ENCODE measurements around the gene RPS21.
"Not testable (repeated sequence)": the region's sequence is repeated elsewhere in the genome, so short reads cannot be mapped to it uniquely, and the experiment has no call there.

Gene RPS21

GRCh38 chr20:62422636-62423325, 35.9 kb downstream of the RPS21 start:
- H3K27me3 ChIP-seq (ENCODE audit: insufficient read depth, low read length) = peaks cover 15% of the 10 kb centered on the region
- no peaks in the 10 kb centered on the region for H3K9me3 ChIP-seq (ENCODE audit: low read length)
- no peak overlapping the region for H2AFZ ChIP-seq (ENCODE audit: low read depth, low read length)
- no peak overlapping the region for H3K4me3 ChIP-seq (ENCODE audit: low read length)
- no peaks in the 10 kb centered on the region for H3K4me1 ChIP-seq (ENCODE audit: insufficient read depth, low read length)
- no peaks in the 10 kb centered on the region for H3K36me3 ChIP-seq (ENCODE audit: insufficient read depth, low read length)

- Histone ChIP-seq H3K4me3 (ENCODE audit: low read length) (no peak overlapping the region), H3K4me1 (ENCODE audit: insufficient read depth, low read length) (no peaks in the 10 kb centered on the region), H3K9me3 (ENCODE audit: low read length) (no peaks in the 10 kb centered on the region), H2AFZ (ENCODE audit: low read depth, low read length) (no peak overlapping the region), H3K27me3 (ENCODE audit: insufficient read depth, low read length) (peaks cover 15% of the 10 kb centered on the region), H3K36me3 (ENCODE audit: insufficient read depth, low read length) (no peaks in the 10 kb centered on the region)
Measured at GRCh38 chr20:62423326-62423706, 36.4 kb downstream of the RPS21 start.

- Histone ChIP-seq H3K9me3 (ENCODE audit: low read length) (no peaks in the 10 kb centered on the region), H3K4me1 (ENCODE audit: insufficient read depth, low read length) (no peaks in the 10 kb centered on the region), H3K27me3 (ENCODE audit: insufficient read depth, low read length) (peaks cover 25% of the 10 kb centered on the region), H3K4me3 (ENCODE audit: low read length) (no peak overlapping the region), H3K36me3 (ENCODE audit: insufficient read depth, low read length) (no peaks in the 10 kb centered on the region), H2AFZ (ENCODE audit: low read depth, low read length) (no peak overlapping the region)
Measured at GRCh38 chr20:62424249-62425107, 37.6 kb downstream of the RPS21 start.

DNA sequence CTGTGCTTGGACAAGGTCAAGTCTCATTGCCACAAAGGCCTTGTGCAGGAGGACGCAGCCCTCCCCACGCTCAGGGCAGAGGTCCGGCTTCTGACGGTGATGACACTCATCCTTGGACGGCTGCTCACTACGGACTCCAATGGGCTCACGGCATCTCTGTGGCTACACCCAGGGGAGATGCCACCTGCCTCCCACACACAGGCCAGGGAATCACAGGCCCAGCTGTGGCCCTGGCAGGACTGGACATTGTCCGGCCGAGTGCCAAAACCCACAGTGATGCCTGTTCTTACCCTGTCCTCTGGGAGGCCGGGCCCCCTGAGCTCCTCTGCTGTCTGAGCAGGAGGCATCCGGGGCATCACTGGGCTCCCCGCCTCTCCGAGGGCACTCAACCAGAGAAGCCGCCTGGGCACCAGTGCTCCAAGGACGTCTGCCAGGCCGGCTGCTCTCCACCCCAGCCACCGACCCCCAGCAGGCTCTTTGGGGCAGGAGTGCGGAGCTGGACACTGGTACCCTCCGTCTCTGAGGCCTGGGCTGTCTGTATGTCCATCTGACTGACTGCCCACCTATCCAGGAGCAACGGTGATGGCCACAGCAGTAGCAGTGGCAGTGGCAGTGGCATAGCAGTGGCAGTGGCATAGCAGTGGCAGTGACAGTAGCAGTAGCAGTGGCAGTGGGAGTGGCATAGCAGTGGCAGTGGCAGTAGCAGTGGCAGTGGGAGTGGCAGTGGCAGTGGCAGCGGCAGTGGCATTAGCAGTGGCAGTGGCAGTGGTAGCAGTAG, 38.6 kb downstream of the RPS21 start:
- Histone ChIP-seq H3K4me3 (ENCODE audit: low read length) (no peak overlapping the region), H2AFZ (ENCODE audit: low read depth, low read length) (no peak overlapping the region), H3K27me3 (ENCODE audit: insufficient read depth, low read length) (peaks cover 28% of the 10 kb centered on the region), H3K36me3 (ENCODE audit: insufficient read depth, low read length) (no peaks in the 10 kb centered on the region), H3K9me3 (ENCODE audit: low read length) (no peaks in the 10 kb centered on the region), H3K4me1 (ENCODE audit: insufficient read depth, low read length) (no peaks in the 10 kb centered on the region)

DNA sequence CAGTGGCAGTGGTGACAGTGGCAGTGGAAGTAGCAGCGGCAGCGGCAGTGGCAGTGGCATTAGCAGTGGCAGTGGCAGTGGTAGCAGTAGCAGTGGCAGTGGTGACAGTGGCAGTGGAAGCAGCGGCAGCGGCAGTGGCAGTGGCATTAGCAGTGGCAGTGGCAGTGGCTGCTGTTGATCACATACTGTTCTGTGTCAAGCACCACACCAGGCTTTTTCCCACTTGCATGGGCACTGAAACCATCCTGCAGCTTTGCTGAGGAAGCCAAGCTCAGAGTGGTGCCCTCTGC, 39.1 kb downstream of the RPS21 start:
- H3K4me1 ChIP-seq (ENCODE audit: insufficient read depth, low read length); H2AFZ ChIP-seq (ENCODE audit: low read depth, low read length); H3K9me3 ChIP-seq (ENCODE audit: low read length); H3K36me3 ChIP-seq (ENCODE audit: insufficient read depth, low read length); H3K4me3 ChIP-seq (ENCODE audit: low read length): not testable (repeated sequence)
- H3K27me3 ChIP-seq (ENCODE audit: insufficient read depth, low read length) = peaks cover 32% of the 10 kb centered on the region

DNA sequence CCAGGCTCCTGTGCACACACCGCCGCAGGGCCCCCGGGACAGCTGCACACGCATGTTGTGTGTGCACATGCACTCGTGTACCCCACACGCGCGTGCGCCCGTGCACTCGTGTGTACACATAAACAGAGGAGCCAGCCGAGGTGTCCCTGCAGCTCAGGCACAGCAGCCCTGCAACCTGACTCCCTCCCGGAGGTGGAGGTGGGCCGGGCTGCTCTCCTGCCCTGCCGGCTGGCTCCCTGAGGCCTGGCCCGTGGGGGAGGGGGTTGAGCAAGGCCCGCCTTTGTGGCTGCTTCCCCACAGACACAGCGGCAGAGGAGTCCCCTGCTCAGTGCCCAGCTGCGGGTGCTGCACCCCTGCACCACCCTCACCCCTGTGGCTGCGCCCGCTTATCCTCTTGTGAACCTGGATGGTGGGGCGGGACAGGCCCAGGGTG, 39.8 kb downstream of the RPS21 start:
- Histone ChIP-seq H3K36me3 (ENCODE audit: insufficient read depth, low read length) (no peaks in the 10 kb centered on the region), H3K27me3 (ENCODE audit: insufficient read depth, low read length) (peaks cover 38% of the 10 kb centered on the region), H2AFZ (ENCODE audit: low read depth, low read length) (no peak overlapping the region), H3K4me3 (ENCODE audit: low read length) (no peak overlapping the region), H3K9me3 (ENCODE audit: low read length) (no peaks in the 10 kb centered on the region), H3K4me1 (ENCODE audit: insufficient read depth, low read length) (no peaks in the 10 kb centered on the region)

GRCh38 chr20:62427172-62428001, 40.5 kb downstream of the RPS21 start, which contains the start of gene RBBP8NL:
Gene RBBP8NL (minus strand): TSS chr20:62427539. CDS start chr20:62419647, 7,892 bp downstream.
- Histone ChIP-seq H3K4me3 (ENCODE audit: low read length) (no peak within 1 kb of the TSS), H3K4me1 (ENCODE audit: insufficient read depth, low read length) (no peaks in the 10 kb centered on the region), H3K27me3 (ENCODE audit: insufficient read depth, low read length) (peaks cover 43% of the 10 kb centered on the region), H3K9me3 (ENCODE audit: low read length) (peaks cover 1% of the 10 kb centered on the region), H3K36me3 (ENCODE audit: insufficient read depth, low read length) (no peaks in the 10 kb centered on the region), H2AFZ (ENCODE audit: low read depth, low read length) (no peak within 1 kb of the TSS)

DNA sequence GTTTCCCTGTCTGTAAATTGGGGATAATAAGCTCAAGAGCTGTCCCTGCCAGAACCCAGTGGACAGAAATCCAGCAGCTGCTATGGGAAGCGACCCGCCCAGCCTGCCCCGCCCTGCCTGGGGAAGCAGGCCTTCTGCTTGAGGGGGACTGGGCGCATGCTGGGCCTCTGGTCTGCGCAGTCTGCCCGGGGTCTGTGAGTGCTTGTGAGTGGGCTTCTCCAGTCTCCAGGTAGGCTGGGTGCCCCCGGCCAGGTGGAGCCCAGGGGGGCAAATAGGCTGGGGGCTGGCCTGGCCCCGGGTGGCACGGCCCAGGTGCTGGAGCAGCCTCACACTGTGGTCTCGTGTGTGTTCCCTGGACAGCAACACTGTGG, 41.1 kb downstream of the RPS21 start:
- Histone ChIP-seq H3K27me3 (ENCODE audit: insufficient read depth, low read length) (peaks cover 44% of the 10 kb centered on the region), H3K4me3 (ENCODE audit: low read length) (no peak overlapping the region), H2AFZ (ENCODE audit: low read depth, low read length) (no peak overlapping the region), H3K4me1 (ENCODE audit: insufficient read depth, low read length) (no peaks in the 10 kb centered on the region), H3K9me3 (ENCODE audit: low read length) (peaks cover 5% of the 10 kb centered on the region), H3K36me3 (ENCODE audit: insufficient read depth, low read length) (no peaks in the 10 kb centered on the region)

- no peaks in the 10 kb centered on the region for H3K36me3 ChIP-seq (ENCODE audit: insufficient read depth, low read length)
- peaks cover 5% of the 10 kb centered on the region for H3K9me3 ChIP-seq (ENCODE audit: low read length)
- H3K4me1 ChIP-seq (ENCODE audit: insufficient read depth, low read length) = no peaks in the 10 kb centered on the region
- no peak overlapping the region for H2AFZ ChIP-seq (ENCODE audit: low read depth, low read length)
- no peak overlapping the region for H3K4me3 ChIP-seq (ENCODE audit: low read length)
- peaks cover 47% of the 10 kb centered on the region for H3K27me3 ChIP-seq (ENCODE audit: insufficient read depth, low read length)
Measured at GRCh38 chr20:62428396-62429295, 41.7 kb downstream of the RPS21 start.

DNA sequence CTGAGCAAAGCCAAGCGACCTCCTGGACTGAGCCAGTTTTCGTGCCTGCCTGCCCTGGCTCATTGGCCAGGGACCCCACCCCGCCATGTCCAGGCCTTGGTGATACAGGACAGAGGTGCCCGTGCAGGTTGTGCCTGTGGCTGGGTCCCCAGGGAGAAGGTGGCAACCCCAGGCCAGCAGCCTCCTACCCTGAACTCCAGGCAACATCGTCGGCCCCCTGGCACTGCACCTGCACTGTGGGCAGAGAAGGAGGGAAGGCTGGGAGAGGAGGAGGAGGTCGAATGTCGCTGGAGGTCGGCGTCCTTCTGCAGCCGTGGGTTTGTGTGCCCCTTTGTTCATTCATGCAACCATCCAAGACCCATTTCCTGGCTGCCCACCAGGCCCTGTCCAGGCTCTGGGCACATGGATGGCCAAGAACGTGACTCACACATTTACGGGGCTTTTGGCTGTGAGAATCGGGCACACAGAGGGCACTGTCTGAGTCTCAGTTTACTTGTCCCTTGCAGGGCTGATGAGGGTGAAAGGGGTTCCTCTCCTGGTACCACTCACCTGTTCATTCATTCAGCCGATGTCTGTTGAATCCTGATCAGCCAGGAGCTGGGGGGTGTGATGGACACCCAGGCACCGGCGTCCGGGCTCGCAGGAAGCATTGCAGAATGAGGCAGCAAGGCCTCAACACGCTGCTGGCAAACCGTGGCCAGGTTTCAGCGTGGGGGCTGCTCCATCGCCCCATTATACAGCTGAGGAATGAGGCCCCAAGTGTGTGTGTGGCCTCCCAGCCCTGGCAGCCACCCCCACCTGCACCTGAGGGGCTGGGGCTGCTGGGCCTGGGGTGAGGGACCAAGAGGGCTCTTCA, 42.8 kb downstream of the RPS21 start:
- peaks cover 45% of the 10 kb centered on the region for H3K27me3 ChIP-seq (ENCODE audit: insufficient read depth, low read length)
- H3K4me3 ChIP-seq (ENCODE audit: low read length) = no peak overlapping the region
- H3K9me3 ChIP-seq (ENCODE audit: low read length) = peaks cover 5% of the 10 kb centered on the region
- H2AFZ ChIP-seq (ENCODE audit: low read depth, low read length) = no peak overlapping the region
- H3K4me1 ChIP-seq (ENCODE audit: insufficient read depth, low read length) = no peaks in the 10 kb centered on the region
- no peaks in the 10 kb centered on the region for H3K36me3 ChIP-seq (ENCODE audit: insufficient read depth, low read length)

GRCh38 chr20:62430311-62430853, 43.5 kb downstream of the RPS21 start:
- no peaks in the 10 kb centered on the region for H3K36me3 ChIP-seq (ENCODE audit: insufficient read depth, low read length)
- no peaks in the 10 kb centered on the region for H3K4me1 ChIP-seq (ENCODE audit: insufficient read depth, low read length)
- peaks cover 46% of the 10 kb centered on the region for H3K27me3 ChIP-seq (ENCODE audit: insufficient read depth, low read length)
- H3K4me3 ChIP-seq (ENCODE audit: low read length) = no peak overlapping the region
- peaks cover 5% of the 10 kb centered on the region for H3K9me3 ChIP-seq (ENCODE audit: low read length)
- no peak overlapping the region for H2AFZ ChIP-seq (ENCODE audit: low read depth, low read length)

Measured in neuron (in vitro differentiated cells).